A549 (cell line): ENCODE results near the gene KCNG2. TPM values are rescaled to one million over a fixed set of nuclear protein-coding genes. Genes with fewer than 3 reads are reported as not detected.

ENCODE experiments used
- ATAC-seq, 2 experiments: fragments of 200-7000 bp in 1 of 2; fragments of >200 bp in 1 of 2; cut with Nextera tagmentation in 1 of 2; cut with Tn5 transposase in 1 of 2; 3 replicates each; pipeline versions ENCODE4 v1.8.0 to v1.9.1; 2018 to 2020; ENCODE audit warnings: mild to moderate bottlenecking in 1 of 2, moderate library complexity in 1 of 2
- CTCF ChIA-PET: fragments of 300-600 bp; sonication (Branson Sonifier 250); formaldehyde crosslinking; extraction: SDS; loops from one replicate; lab custom pipeline; 2021; ENCODE audit warnings: antibody characterized with exemption, inconsistent platforms; lab: Yijun Ruan, JAX
- POLR2A ChIA-PET: fragments of 350-600 bp; formaldehyde crosslinking; extraction: SDS; loops from one replicate; lab custom pipeline; 2021; ENCODE audit warnings: antibody characterized with exemption, inconsistent platforms; lab: Yijun Ruan, JAX
- DNase-seq, 2 experiments: peaks; one replicate each; pipeline versions ENCODE4 v3.0.0 to v3.0.0-alpha.2; 2011 to 2016; ENCODE audit warnings: low read depth in 1 of 2, low spot score in 1 of 2
- FAIRE-seq: peaks from 2 replicates; lab custom pipeline; 2011; peaks lifted over from hg19 to GRCh38; lab: Jason Lieb, UNC
- H3K27ac ChIP-seq, 2 experiments: fragments of >200 bp; sonication (Bioruptor Twin); formaldehyde crosslinking; 3 replicates each; pipeline ENCODE4 v1.5.1; 2016 to 2017
- H3K4me1 ChIP-seq: fragments of >200 bp; sonication (Bioruptor Twin); formaldehyde crosslinking; 3 replicates; pipeline ENCODE4 v1.6.1; 2016
- H3K4me2 ChIP-seq: fragments of >200 bp; sonication (Bioruptor Twin); formaldehyde crosslinking; 3 replicates; pipeline ENCODE4 v1.6.1; 2016
- H3K4me3 ChIP-seq: fragments of >200 bp; sonication (Bioruptor Twin); formaldehyde crosslinking; 3 replicates; pipeline ENCODE4 v1.5.1; 2016
- H3K9me3 ChIP-seq: fragments of >200 bp; sonication (Bioruptor Twin); formaldehyde crosslinking; 3 replicates; pipeline ENCODE4 v1.6.1; 2016
- ATOH8 ChIP-seq: fragments of 250-450 bp; sonication (Bioruptor Pico); IDR thresholded peaks from 2 replicates; pipeline ENCODE4 v1.5.0; 2020; ENCODE audit warnings: low read depth, mild to moderate bottlenecking, moderate library complexity
- CBX2 ChIP-seq: fragments of 200-600 bp; sonication (generic); IDR thresholded peaks from 2 replicates; pipeline ENCODE4 v1.6.1; 2016; ENCODE audit warnings: low read depth, mild to moderate bottlenecking, borderline replicate concordance
- CTCF ChIP-seq: fragments of >200 bp; sonication (Bioruptor Twin); formaldehyde crosslinking; IDR thresholded peaks from 3 replicates; pipeline ENCODE4 v1.5.1; 2016
- EHF ChIP-seq: fragments of 250-450 bp; sonication (Bioruptor Pico); IDR thresholded peaks from 2 replicates; pipeline ENCODE4 v1.5.0; 2020; ENCODE audit warnings: mild to moderate bottlenecking
- EHMT2 ChIP-seq: fragments of 200-600 bp; sonication (generic); IDR thresholded peaks from 2 replicates; pipeline ENCODE4 v1.6.1; 2016; ENCODE audit warnings: antibody characterized with exemption, low read depth, mild to moderate bottlenecking, moderate library complexity
- EP300 ChIP-seq, 2 experiments: fragments of >200 bp; sonication (Bioruptor Twin); formaldehyde crosslinking; IDR thresholded peaks; 2 replicates in 1 of 2; 3 replicates in 1 of 2; pipeline ENCODE4 v1.6.1; 2016 to 2017
- FOSB ChIP-seq: fragments of 250-450 bp; sonication (Bioruptor Pico); IDR thresholded peaks from 2 replicates; pipeline ENCODE4 v1.5.0; 2020; ENCODE audit warnings: mild to moderate bottlenecking, moderate library complexity
- HES2 ChIP-seq: fragments of >200 bp; sonication (Bioruptor Twin); formaldehyde crosslinking; IDR thresholded peaks from 2 replicates; pipeline ENCODE4 v1.6.1; 2016
- HOXB13 ChIP-seq: fragments of 250-450 bp; sonication (Bioruptor Pico); IDR thresholded peaks from 2 replicates; pipeline ENCODE4 v1.5.0; 2020; ENCODE audit warnings: low read depth, mild to moderate bottlenecking, moderate library complexity
- MYC ChIP-seq: IDR thresholded peaks from 2 replicates; pipeline ENCODE4 v1.6.1; 2012; ENCODE audit warnings: mild to moderate bottlenecking, inconsistent platforms, low read length, improper control_type of control experiment, borderline replicate concordance
- PHF8 ChIP-seq: fragments of 200-600 bp; sonication (generic); IDR thresholded peaks from 2 replicates; pipeline ENCODE4 v1.6.1; 2016; ENCODE audit warnings: low read depth, mild to moderate bottlenecking, antibody characterized with exemption, moderate library complexity, borderline replicate concordance
- POLR2AphosphoS2 ChIP-seq: conservative IDR thresholded peaks from 2 replicates; pipeline ENCODE4 v1.6.1; 2012; ENCODE audit warnings: low read length, improper control_type of control experiment, inconsistent platforms
- RAD21 ChIP-seq, 2 experiments: fragments of >200 bp in 1 of 2; sonication (Bioruptor Twin) in 1 of 2; formaldehyde crosslinking in 1 of 2; IDR thresholded peaks in 1 of 2; conservative IDR thresholded peaks in 1 of 2; 2 replicates in 1 of 2; 3 replicates in 1 of 2; pipeline ENCODE4 v1.6.1; 2012 to 2018; ENCODE audit warnings: inconsistent platforms in 1 of 2
- RARB ChIP-seq: fragments of 250-450 bp; sonication (Bioruptor Pico); IDR thresholded peaks from 2 replicates; pipeline ENCODE4 v1.8.0; 2021; ENCODE audit warnings: mild to moderate bottlenecking, moderate library complexity
- REST ChIP-seq: fragments of 200-600 bp; sonication (generic); IDR thresholded peaks from 2 replicates; pipeline ENCODE4 v1.6.1; 2016; ENCODE audit warnings: antibody characterized with exemption, mild to moderate bottlenecking, moderate library complexity
- TP53 ChIP-seq: fragments of 250-450 bp; sonication (Bioruptor Pico); IDR thresholded peaks from 2 replicates; pipeline ENCODE4 v1.5.0; 2021; ENCODE audit warnings: mild to moderate bottlenecking, moderate library complexity
- WGBS: methylation state at CpG from one replicate; pipeline ENCODE4 v1.1.6; 2017; ENCODE audit errors: missing lambda C conversion rate; 5-methylcytosine and 5-hydroxymethylcytosine counted together
- polyA plus RNA-seq, 4 experiments: library from polyadenylated mRNA; depleted of rRNA in 3 of 4; stranded (reverse); fragments of >200 nt; fragmentation: RNase III in 1 of 4; extraction: RNeasy Plus Mini Kit Qiagen cat#74134 plus additional on column Dnase treatment in 1 of 4; gene quantifications; 2 replicates in 3 of 4; 3 replicates in 1 of 4; pipeline ENCODE4 v1.2.3, GENCODE V29; 2011 to 2017

The KCNG2 gene
- polyA plus RNA-seq, 2 of the 4 experiments (the other 2 are of a cell fraction): not detected

GRCh38 chr18:79806976-79807841 lies 9.5 kb downstream of the KCNG2 start:
- WGBS: 79% methylated on average over 27 of the region's 43 CpGs
- no peak overlapping the region for H3K27ac ChIP-seq
- H3K4me3 ChIP-seq: no peak overlapping the region
- CTCF ChIA-PET: no interaction called here
- no peaks in the 10 kb centered on the region for H3K4me1 ChIP-seq
- ATAC-seq (no peak), DNase-seq (no peak), FAIRE-seq (no peak)
- H3K4me2 ChIP-seq: no peak overlapping the region
- POLR2A ChIA-PET: no interaction called here
- no peaks in the 10 kb centered on the region for H3K9me3 ChIP-seq
- TF ChIP-seq ATOH8 (CRISPR knock-in tag) (no peak), REST (no peak), PHF8 (no peak), RAD21 (conservative IDR thresholded peaks at IDR 0.05 in 1 of 2, IDR thresholded peaks at IDR 0.05 in 1 of 2) (no peak), CBX2 (no peak), HES2 (no peak), HOXB13 (CRISPR knock-in tag) (no peak), CTCF (no peak), TP53 (CRISPR knock-in tag) (no peak), POLR2AphosphoS2 (no peak)

GRCh38 chr18:79809482-79810192 lies 11.9 kb downstream of the KCNG2 start:
- no peak overlapping the region for H3K27ac ChIP-seq
- CTCF ChIA-PET: no interaction called here
- no peaks in the 10 kb centered on the region for H3K4me1 ChIP-seq
- FAIRE-seq (no peak), DNase-seq (no peak), ATAC-seq (no peak)
- no peak overlapping the region for H3K4me2 ChIP-seq
- TF ChIP-seq CBX2 (no peak), EHMT2 (no peak)
- no peak overlapping the region for H3K4me3 ChIP-seq
- H3K9me3 ChIP-seq: no peaks in the 10 kb centered on the region
- 65% methylated on average over 23 of the region's 44 CpGs for WGBS
- POLR2A ChIA-PET: no interaction called here

GRCh38 chr18:79812052-79812451 lies 14.3 kb downstream of the KCNG2 start:
- CTCF ChIA-PET: no interaction called here
- DNase-seq (no peak), FAIRE-seq (no peak), ATAC-seq (no peak)
- 59% methylated on average over 4 of the region's 4 CpGs for WGBS
- H3K4me1 ChIP-seq: no peaks in the 10 kb centered on the region
- H3K4me3 ChIP-seq: no peak overlapping the region
- TF ChIP-seq EHF (no peak), FOSB (no peak), RARB (CRISPR knock-in tag) (no peak), MYC (no peak), TP53 (CRISPR knock-in tag) (no peak), EP300 (IDR thresholded peaks at IDR 0.05) (no peak)
- POLR2A ChIA-PET: no interaction called here
- no peak overlapping the region for H3K4me2 ChIP-seq
- H3K27ac ChIP-seq: no peak overlapping the region
- no peaks in the 10 kb centered on the region for H3K9me3 ChIP-seq
